ENCODE data around the gene TRPM2.
"Not testable (repeated sequence)": the region's sequence is repeated elsewhere in the genome, so short reads cannot be mapped to it uniquely, and the experiment has no call there.

The TRPM2 gene

GRCh38 chr21:44335266-44336059 is 18.0 kb upstream of the TRPM2 start:
- no peak for DNase-seq

- DNase-seq, result no peak
Observed at GRCh38 chr21:44337449-44337848, 16.0 kb upstream of the TRPM2 start.

GRCh38 chr21:44337941-44338895 is 15.2 kb upstream of the TRPM2 start:
- peak; percentile 90 for DNase-seq

GRCh38 chr21:44338971-44339910 is 14.2 kb upstream of the TRPM2 start, which contains the start of gene CFAP410:
CFAP410 (minus strand) TSS chr21:44339390; CDS start chr21:44339194, 196 bp downstream.
- peak; percentile 99 for DNase-seq

GRCh38 chr21:44341726-44342458 is 11.5 kb upstream of the TRPM2 start:
- DNase-seq, result not testable (repeated sequence)

- DNase-seq, result not testable (repeated sequence)
Observed at GRCh38 chr21:44342981-44343380, 10.4 kb upstream of the TRPM2 start.

- DNase-seq, result no peak
Observed at GRCh38 chr21:44344541-44345183, 8.8 kb upstream of the TRPM2 start.

- DNase-seq, result peak; percentile 23
Observed at GRCh38 chr21:44345495-44345894, 7.9 kb upstream of the TRPM2 start.

- DNase-seq, result no peak
Observed at GRCh38 chr21:44347911-44348451, 5.4 kb upstream of the TRPM2 start.

GRCh38 chr21:44348861-44349260 is 4.6 kb upstream of the TRPM2 start:
- DNase-seq, result no peak

- no peak for DNase-seq
Observed at GRCh38 chr21:44349416-44349846, 4.0 kb upstream of the TRPM2 start.

GRCh38 chr21:44349847-44350772 is 3.3 kb upstream of the TRPM2 start:
- DNase-seq, result no peak

- no peak for DNase-seq
Observed at GRCh38 chr21:44350773-44351481, 2.5 kb upstream of the TRPM2 start.

- no peak for DNase-seq
Observed at GRCh38 chr21:44351535-44352252, 1.7 kb upstream of the TRPM2 start.

GRCh38 chr21:44352253-44352860 is 1.1 kb upstream of the TRPM2 start:
- DNase-seq, result no peak

GRCh38 chr21:44354001-44354405 is 582 bp downstream of the TRPM2 start:
- DNase-seq, result no peak
